Keratinocyte (primary cell): Measurements from ENCODE around the gene KIF17. TPM values are rescaled to one million over a fixed set of nuclear protein-coding genes. Genes with fewer than 3 reads are reported as not detected.

Experiments used
- DNase-seq: peaks from one replicate; pipeline ENCODE4 v3.0.0-alpha.2; 2011; ENCODE audit warnings: low read depth, missing footprints, low spot score
- FAIRE-seq: peaks from 2 replicates; lab custom pipeline; 2011; peaks lifted over from hg19 to GRCh38; lab: Jason Lieb, UNC
- H2AFZ ChIP-seq: 2 replicates; pipeline ENCODE4 v1.6.0; 2012; ENCODE audit warnings: low read length, control low read depth, inconsistent platforms; ENCODE audit not compliant: control insufficient read depth
- H3K27ac ChIP-seq: 2 replicates; pipeline ENCODE4 v1.5.1; 2011; ENCODE audit warnings: low read length; ENCODE audit not compliant: control insufficient read depth, insufficient read depth
- H3K27me3 ChIP-seq: 3 replicates; pipeline ENCODE4 v1.6.0; 2011; ENCODE audit warnings: low read length; ENCODE audit not compliant: control insufficient read depth, insufficient read depth; ENCODE audit errors: extremely low read depth
- H3K36me3 ChIP-seq, 2 experiments: 2 replicates in 1 of 2; 3 replicates in 1 of 2; pipeline ENCODE4 v1.5.1; 2011; ENCODE audit warnings: low read length in 2 of 2, mild to moderate bottlenecking in 1 of 2; ENCODE audit not compliant: control insufficient read depth in 2 of 2, insufficient read depth in 2 of 2; ENCODE audit errors: extremely low read depth in 1 of 2
- H3K4me1 ChIP-seq: 3 replicates; pipeline ENCODE4 v1.5.1; 2011; ENCODE audit warnings: low read length; ENCODE audit not compliant: control insufficient read depth, insufficient read depth; ENCODE audit errors: extremely low read depth
- H3K4me2 ChIP-seq: 3 replicates; pipeline ENCODE4 v1.6.0; 2011; ENCODE audit warnings: low read depth, low read length; ENCODE audit not compliant: control insufficient read depth, insufficient read depth; ENCODE audit errors: extremely low read depth
- H3K4me3 ChIP-seq, 3 experiments: fragments of 200-600 bp in 1 of 3; sonication (generic) in 1 of 3; 2 replicates in 2 of 3; 3 replicates in 1 of 3; pipeline ENCODE4 v1.5.1; 2011 to 2016; ENCODE audit warnings: low read length in 3 of 3, mild to moderate bottlenecking in 3 of 3, control low read depth in 2 of 3, inconsistent platforms in 1 of 3, low read depth in 1 of 3, mixed read lengths in 1 of 3, mixed run types in 1 of 3, moderate library complexity in 1 of 3; ENCODE audit not compliant: control insufficient read depth in 2 of 3, insufficient read depth in 2 of 3; ENCODE audit errors: extremely low read depth in 1 of 3
- H3K79me2 ChIP-seq: 2 replicates; pipeline ENCODE4 v1.6.0; 2012; ENCODE audit warnings: low read length; ENCODE audit not compliant: control insufficient read depth, insufficient read depth
- H3K9ac ChIP-seq: 3 replicates; pipeline ENCODE4 v1.6.0; 2011; ENCODE audit warnings: low read length; ENCODE audit not compliant: control insufficient read depth, insufficient read depth; ENCODE audit errors: extremely low read depth
- H3K9me1 ChIP-seq: 3 replicates; pipeline ENCODE4 v1.6.0; 2011; ENCODE audit warnings: low read length; ENCODE audit not compliant: control insufficient read depth, insufficient read depth; ENCODE audit errors: extremely low read depth
- H3K9me3 ChIP-seq: 2 replicates; pipeline ENCODE4 v1.5.1; 2012; ENCODE audit warnings: low read depth, low read length; ENCODE audit not compliant: control insufficient read depth
- H4K20me1 ChIP-seq: 3 replicates; pipeline ENCODE4 v1.6.0; 2011; ENCODE audit warnings: low read length; ENCODE audit not compliant: control insufficient read depth, insufficient read depth; ENCODE audit errors: extremely low read depth
- EZH2 ChIP-seq: IDR thresholded peaks from one replicate; pipeline ENCODE4 v1.6.1; 2012; ENCODE audit warnings: inconsistent platforms, mild to moderate bottlenecking, low read length, moderate library complexity
- dilution Hi-C: fragments of 300-500 bp; cut with MboI; formaldehyde crosslinking; loops from one replicate; pipeline ENCODE4 v1.7.0; 2020; ENCODE audit warnings: low sequenced_read_pairs; ENCODE audit not compliant: extremely low pct_ligation_motif_present
- polyA plus RNA-seq, 5 experiments: library from polyadenylated mRNA; depleted of rRNA in 3 of 5; stranded (reverse) in 3 of 5; stranded (forward) in 1 of 5; unstranded in 1 of 5; fragments of >200 nt; gene quantifications; 1 replicate in 1 of 5; 2 replicates in 3 of 5; 3 replicates in 1 of 5; pipeline versions ENCODE4 v1.2.1 to v1.2.3, GENCODE V29; 2011 to 2012; ENCODE audit warnings: missing spikeins in 2 of 5, low read depth in 1 of 5, low replicate concordance in 1 of 5
- TF ChIP-seq, protein P1 (sequence below), 3 experiments: IDR thresholded peaks in 1 of 3; conservative IDR thresholded peaks in 1 of 3; optimal IDR thresholded peaks in 1 of 3; 2 replicates in 2 of 3; 3 replicates in 1 of 3; pipeline versions ENCODE3 to v1.5.1; 2011; ENCODE audit warnings: low read length in 3 of 3, mild to moderate bottlenecking in 3 of 3, moderate library complexity in 2 of 3, control low read depth in 1 of 3, inconsistent platforms in 1 of 3; ENCODE audit not compliant: insufficient read depth in 2 of 3; ENCODE audit errors: extremely low read depth in 1 of 3

Gene KIF17
- polyA plus RNA-seq, 1 donor (not counting 4 experiments of a cell fraction or from before 2014, with no cell fraction given): 0.90 TPM

- H3K4me2 ChIP-seq: no peak overlapping the region
- no peak overlapping the region for H3K4me3 ChIP-seq
- TF ChIP-seq, protein P1, sequence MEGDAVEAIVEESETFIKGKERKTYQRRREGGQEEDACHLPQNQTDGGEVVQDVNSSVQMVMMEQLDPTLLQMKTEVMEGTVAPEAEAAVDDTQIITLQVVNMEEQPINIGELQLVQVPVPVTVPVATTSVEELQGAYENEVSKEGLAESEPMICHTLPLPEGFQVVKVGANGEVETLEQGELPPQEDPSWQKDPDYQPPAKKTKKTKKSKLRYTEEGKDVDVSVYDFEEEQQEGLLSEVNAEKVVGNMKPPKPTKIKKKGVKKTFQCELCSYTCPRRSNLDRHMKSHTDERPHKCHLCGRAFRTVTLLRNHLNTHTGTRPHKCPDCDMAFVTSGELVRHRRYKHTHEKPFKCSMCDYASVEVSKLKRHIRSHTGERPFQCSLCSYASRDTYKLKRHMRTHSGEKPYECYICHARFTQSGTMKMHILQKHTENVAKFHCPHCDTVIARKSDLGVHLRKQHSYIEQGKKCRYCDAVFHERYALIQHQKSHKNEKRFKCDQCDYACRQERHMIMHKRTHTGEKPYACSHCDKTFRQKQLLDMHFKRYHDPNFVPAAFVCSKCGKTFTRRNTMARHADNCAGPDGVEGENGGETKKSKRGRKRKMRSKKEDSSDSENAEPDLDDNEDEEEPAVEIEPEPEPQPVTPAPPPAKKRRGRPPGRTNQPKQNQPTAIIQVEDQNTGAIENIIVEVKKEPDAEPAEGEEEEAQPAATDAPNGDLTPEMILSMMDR (optimal IDR thresholded peaks at IDR 0.05 in 1 of 3, IDR thresholded peaks at IDR 0.05 in 1 of 3, conservative IDR thresholded peaks at IDR 0.05 in 1 of 3; ENCODE audit: extremely low read depth in 1 of 3, insufficient read depth in 2 of 3, low read length in 3 of 3): no peak
- no peak for TF ChIP-seq EZH2
- H3K27me3 ChIP-seq: no peaks in the 10 kb centered on the region
- H3K79me2 ChIP-seq: no peaks in the 10 kb centered on the region
- no peak overlapping the region for H3K27ac ChIP-seq
- H3K9me3 ChIP-seq: no peaks in the 10 kb centered on the region
- no peaks in the 10 kb centered on the region for H3K4me1 ChIP-seq
- no peak for DNase-seq
- FAIRE-seq: no peak
- peaks cover 4 to 20% of the 10 kb centered on the region in 2 experiments for H3K36me3 ChIP-seq
- no peaks in the 10 kb centered on the region for H3K9me1 ChIP-seq
- H3K9ac ChIP-seq: no peak overlapping the region
- peaks cover 6% of the 10 kb centered on the region for H4K20me1 ChIP-seq
- dilution Hi-C loops: no loop called here
- no peak overlapping the region for H2AFZ ChIP-seq
These were observed 2.4 kb downstream of the KIF17 start for GRCh38 chr1:20715406-20715805.

DNA sequence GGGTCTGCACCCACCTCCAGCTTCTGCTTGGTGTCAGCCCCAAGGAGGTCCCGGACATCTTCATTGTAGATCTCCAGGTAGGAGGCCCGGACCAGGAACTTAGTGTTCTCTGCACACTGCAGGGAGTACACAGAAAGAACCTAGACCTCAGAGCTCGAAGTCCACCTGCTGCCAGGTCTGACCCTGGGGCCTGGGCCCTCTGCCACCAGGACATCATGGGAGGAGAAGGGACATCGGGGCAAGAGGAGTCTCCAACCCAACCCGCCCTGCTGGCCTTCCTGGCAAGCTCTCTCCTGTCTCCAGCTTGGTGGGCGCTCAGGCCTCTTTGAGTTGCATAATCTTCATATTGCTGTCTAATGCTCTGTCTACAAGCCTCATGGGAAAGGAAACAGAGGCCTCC, 4.4 kb downstream of the KIF17 start:
- Histone ChIP-seq H3K79me2 (no peaks in the 10 kb centered on the region), H3K4me2 (no peak overlapping the region), H3K9me1 (no peaks in the 10 kb centered on the region), H2AFZ (no peak overlapping the region), H3K27ac (no peak overlapping the region), H3K36me3 (peaks cover 2 to 25% of the 10 kb centered on the region in 2 experiments), H3K4me1 (no peaks in the 10 kb centered on the region), H3K27me3 (no peaks in the 10 kb centered on the region), H3K4me3 (no peak overlapping the region), H4K20me1 (no peaks in the 10 kb centered on the region), H3K9me3 (no peaks in the 10 kb centered on the region), H3K9ac (no peak overlapping the region)
- dilution Hi-C loops: no loop called here
- TF ChIP-seq, protein P1 (optimal IDR thresholded peaks at IDR 0.05 in 1 of 3, IDR thresholded peaks at IDR 0.05 in 1 of 3, conservative IDR thresholded peaks at IDR 0.05 in 1 of 3; ENCODE audit: extremely low read depth in 1 of 3, insufficient read depth in 2 of 3, low read length in 3 of 3): no peak
- no peak for TF ChIP-seq EZH2
- FAIRE-seq (no peak), DNase-seq (no peak)
